ENCODE results near the gene PTPRC.

PTPRC gene

DNA sequence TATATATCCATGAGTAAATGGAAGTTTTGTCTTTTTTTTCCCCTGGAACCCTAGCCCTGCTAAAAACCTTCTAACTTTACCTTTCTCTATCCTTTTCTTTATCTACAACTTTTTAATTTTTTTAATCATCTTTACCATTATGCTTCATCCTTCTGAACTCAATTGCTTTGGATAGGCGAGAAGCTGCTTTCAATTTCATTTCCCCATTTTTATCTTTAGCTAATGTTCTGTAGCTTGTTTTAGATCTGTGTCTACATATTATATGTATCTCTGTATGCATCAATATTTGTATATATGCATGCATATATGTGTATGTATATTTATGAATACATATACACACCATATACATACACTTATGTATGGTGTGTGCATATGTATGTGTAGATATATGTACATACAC lies 57.4 kb downstream of the PTPRC start:
- no peak overlapping the region for H3K27ac ChIP-seq (ENCODE audit: low read depth, low read length)
- H3K36me3 ChIP-seq (ENCODE audit: control insufficient read depth in 1 of 2, insufficient read depth in 2 of 2, low read length in 2 of 2), result no peaks in the 10 kb centered on the region
- no peak overlapping the region for H4K91ac ChIP-seq (ENCODE audit: low read depth, low read length)
- H2BK5ac ChIP-seq (ENCODE audit: low read depth, low read length, poor library complexity), result no peak overlapping the region
- H3K9ac ChIP-seq (ENCODE audit: low read length), result no peak overlapping the region
- no peaks in the 10 kb centered on the region for H3K79me1 ChIP-seq (ENCODE audit: low read length)
- H3K4ac ChIP-seq (ENCODE audit: low read depth, low read length), result no peak overlapping the region
- no peaks in the 10 kb centered on the region for H3K27me3 ChIP-seq (ENCODE audit: insufficient read depth, low read length)
- H4K8ac ChIP-seq (ENCODE audit: low read depth, low read length), result no peak overlapping the region
- H3K18ac ChIP-seq (ENCODE audit: low read length), result no peak overlapping the region
- no peak overlapping the region for H3K4me2 ChIP-seq (ENCODE audit: low read length)
- no peak for DNase-seq
- H3K14ac ChIP-seq (ENCODE audit: low read length), result no peak overlapping the region
- no peak overlapping the region for H2AK5ac ChIP-seq (ENCODE audit: low read length)
- H2BK120ac ChIP-seq (ENCODE audit: insufficient read depth, low read length, poor library complexity), result no peak overlapping the region
- no peaks in the 10 kb centered on the region for H3K9me3 ChIP-seq (ENCODE audit: insufficient read depth, low read depth, low read length)
- H3K79me2 ChIP-seq (ENCODE audit: control insufficient read depth, insufficient read depth, low read length, poor library complexity), result no peaks in the 10 kb centered on the region
- H3K23ac ChIP-seq (ENCODE audit: low read length), result no peak overlapping the region
- H2BK12ac ChIP-seq (ENCODE audit: low read length), result no peak overlapping the region
- no peak overlapping the region for H3K4me3 ChIP-seq (ENCODE audit: low read depth, low read length)
- H4K12ac ChIP-seq (ENCODE audit: low read depth, low read length), result no peak overlapping the region
- no peak overlapping the region for H2AFZ ChIP-seq (ENCODE audit: insufficient read depth, low read length, poor library complexity)
- no CpG with 5 or more reads among the region's 1 CpG for WGBS (ENCODE audit: extremely low coverage, insufficient coverage, insufficient read length)
- no peaks in the 10 kb centered on the region for H3K4me1 ChIP-seq (ENCODE audit: control insufficient read depth in 1 of 2, insufficient read depth in 2 of 2, low read length in 2 of 2)

DNA sequence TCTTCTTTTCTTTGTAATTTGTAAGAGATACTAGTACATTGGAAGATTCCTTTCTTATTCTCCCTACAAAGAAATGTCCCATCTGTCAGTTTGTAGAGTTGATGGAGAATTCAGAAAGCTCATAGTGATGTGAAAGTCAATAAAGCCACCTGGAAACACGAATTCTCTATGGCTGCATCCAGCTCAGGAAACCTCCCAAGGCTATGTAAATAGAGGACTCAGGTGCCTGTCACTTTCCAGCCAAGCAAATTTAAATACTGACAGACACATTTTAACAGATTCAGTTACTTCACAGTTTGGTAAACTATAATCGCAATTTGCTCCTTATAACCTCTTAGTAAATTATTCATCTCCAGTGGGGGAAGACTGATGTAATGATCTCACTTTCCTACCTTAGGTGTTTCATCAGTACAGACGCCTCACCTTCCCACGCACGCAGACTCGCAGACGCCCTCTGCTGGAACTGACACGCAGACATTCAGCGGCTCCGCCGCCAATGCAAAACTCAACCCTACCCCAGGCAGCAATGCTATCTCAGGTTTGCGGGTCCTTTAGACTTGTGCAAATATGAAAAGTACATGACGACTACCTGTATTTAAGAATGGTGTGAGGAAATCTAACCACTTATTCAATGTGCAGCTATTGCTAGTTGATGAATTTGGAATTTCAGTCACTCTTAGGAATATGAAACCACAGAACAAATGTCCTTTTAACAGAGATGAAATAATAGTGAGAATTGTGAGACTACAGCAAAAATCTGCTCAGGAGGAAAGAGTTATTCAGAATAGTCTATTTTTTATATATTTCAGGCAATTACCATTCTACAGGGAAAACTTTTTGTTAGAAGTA lies 60.6 kb downstream of the PTPRC start:
- H3K9ac ChIP-seq (ENCODE audit: low read length), result no peak overlapping the region
- WGBS (ENCODE audit: extremely low coverage, insufficient coverage, insufficient read length), result no CpG with 5 or more reads among the region's 13 CpGs
- DNase-seq, result peak; percentile 42 to 82

DNA sequence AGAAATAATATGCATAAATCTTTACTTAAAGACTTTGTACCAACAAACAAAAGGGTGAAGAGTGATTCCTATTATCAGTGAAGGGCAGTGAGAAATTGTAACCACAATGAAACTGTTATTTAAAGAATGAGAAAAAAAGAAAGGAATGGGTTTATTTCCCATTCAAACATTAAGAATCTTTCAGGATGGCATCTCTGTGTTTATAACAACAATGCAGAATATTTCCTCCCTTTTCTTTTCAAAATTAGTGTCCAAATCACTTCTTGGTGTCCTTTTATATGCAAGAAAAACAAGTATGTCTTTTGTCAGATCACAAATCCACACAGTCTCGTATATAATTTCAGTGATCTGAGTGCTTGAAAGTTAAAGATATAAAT lies 61.2 kb downstream of the PTPRC start:
- Histone ChIP-seq H3K4me2 (ENCODE audit: low read length) (no peak overlapping the region), H3K4me1 (ENCODE audit: control insufficient read depth in 1 of 2, insufficient read depth in 2 of 2, low read length in 2 of 2) (no peaks in the 10 kb centered on the region), H3K4ac (ENCODE audit: low read depth, low read length) (no peak overlapping the region), H3K9ac (ENCODE audit: low read length) (no peak overlapping the region), H3K9me3 (ENCODE audit: insufficient read depth, low read depth, low read length) (no peaks in the 10 kb centered on the region), H4K8ac (ENCODE audit: low read depth, low read length) (no peak overlapping the region), H2AK5ac (ENCODE audit: low read length) (no peak overlapping the region), H2AFZ (ENCODE audit: insufficient read depth, low read length, poor library complexity) (no peak overlapping the region), H4K12ac (ENCODE audit: low read depth, low read length) (no peak overlapping the region), H3K27me3 (ENCODE audit: insufficient read depth, low read length) (no peaks in the 10 kb centered on the region), H3K14ac (ENCODE audit: low read length) (no peak overlapping the region), H3K36me3 (ENCODE audit: control insufficient read depth in 1 of 2, insufficient read depth in 2 of 2, low read length in 2 of 2) (no peaks in the 10 kb centered on the region), H3K79me1 (ENCODE audit: low read length) (no peaks in the 10 kb centered on the region), H3K18ac (ENCODE audit: low read length) (no peak overlapping the region), H3K79me2 (ENCODE audit: control insufficient read depth, insufficient read depth, low read length, poor library complexity) (no peaks in the 10 kb centered on the region), H3K27ac (ENCODE audit: low read depth, low read length) (no peak overlapping the region), H4K91ac (ENCODE audit: low read depth, low read length) (no peak overlapping the region), H3K4me3 (ENCODE audit: low read depth, low read length) (no peak overlapping the region), H2BK120ac (ENCODE audit: insufficient read depth, low read length, poor library complexity) (no peak overlapping the region), H3K23ac (ENCODE audit: low read length) (no peak overlapping the region), H2BK5ac (ENCODE audit: low read depth, low read length, poor library complexity) (no peak overlapping the region), H2BK12ac (ENCODE audit: low read length) (no peak overlapping the region)
- no peak for DNase-seq
- no CpG with 5 or more reads among the region's 1 CpG for WGBS (ENCODE audit: extremely low coverage, insufficient coverage, insufficient read length)

More for the DNA sequence above, 60.6 kb downstream of the PTPRC start:
- Histone ChIP-seq H3K27ac (ENCODE audit: low read depth, low read length) (no peak overlapping the region), H4K8ac (ENCODE audit: low read depth, low read length) (no peak overlapping the region), H3K4me2 (ENCODE audit: low read length) (no peak overlapping the region), H3K79me1 (ENCODE audit: low read length) (no peaks in the 10 kb centered on the region), H3K4me1 (ENCODE audit: control insufficient read depth in 1 of 2, insufficient read depth in 2 of 2, low read length in 2 of 2) (no peaks in the 10 kb centered on the region), H4K91ac (ENCODE audit: low read depth, low read length) (no peak overlapping the region), H2AFZ (ENCODE audit: insufficient read depth, low read length, poor library complexity) (no peak overlapping the region), H3K23ac (ENCODE audit: low read length) (no peak overlapping the region), H3K4me3 (ENCODE audit: low read depth, low read length) (no peak overlapping the region), H3K14ac (ENCODE audit: low read length) (no peak overlapping the region), H2BK12ac (ENCODE audit: low read length) (no peak overlapping the region), H3K79me2 (ENCODE audit: control insufficient read depth, insufficient read depth, low read length, poor library complexity) (no peaks in the 10 kb centered on the region), H2BK5ac (ENCODE audit: low read depth, low read length, poor library complexity) (no peak overlapping the region), H3K27me3 (ENCODE audit: insufficient read depth, low read length) (no peaks in the 10 kb centered on the region), H3K9me3 (ENCODE audit: insufficient read depth, low read depth, low read length) (no peaks in the 10 kb centered on the region), H3K36me3 (ENCODE audit: control insufficient read depth in 1 of 2, insufficient read depth in 2 of 2, low read length in 2 of 2) (no peaks in the 10 kb centered on the region), H4K12ac (ENCODE audit: low read depth, low read length) (no peak overlapping the region), H2AK5ac (ENCODE audit: low read length) (no peak overlapping the region), H3K18ac (ENCODE audit: low read length) (no peak overlapping the region), H2BK120ac (ENCODE audit: insufficient read depth, low read length, poor library complexity) (no peak overlapping the region), H3K4ac (ENCODE audit: low read depth, low read length) (no peak overlapping the region)

DNA sequence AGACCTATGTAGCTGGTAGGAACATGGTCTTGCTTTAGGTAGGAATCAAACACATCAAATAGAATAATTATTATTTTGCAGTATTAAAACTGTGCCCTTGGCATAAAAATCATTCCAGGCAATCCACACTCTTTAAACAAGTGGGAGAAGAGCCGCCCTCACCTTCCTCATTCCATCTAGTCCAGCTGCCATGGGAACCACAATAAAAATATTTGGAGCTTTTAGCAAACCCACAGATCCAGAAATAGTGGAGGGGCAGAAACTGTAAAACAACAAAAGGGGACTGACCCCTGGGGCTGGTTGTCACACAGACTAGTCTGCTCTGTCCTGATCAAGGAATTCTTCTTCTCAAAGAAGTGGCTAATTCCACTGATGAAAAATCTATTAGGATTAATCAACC lies 61.6 kb downstream of the PTPRC start:
- no CpG with 5 or more reads among the region's 1 CpG for WGBS (ENCODE audit: extremely low coverage, insufficient coverage, insufficient read length)
- Histone ChIP-seq H3K4me3 (ENCODE audit: low read depth, low read length) (no peak overlapping the region), H3K27me3 (ENCODE audit: insufficient read depth, low read length) (no peaks in the 10 kb centered on the region), H3K36me3 (ENCODE audit: control insufficient read depth in 1 of 2, insufficient read depth in 2 of 2, low read length in 2 of 2) (no peaks in the 10 kb centered on the region), H3K18ac (ENCODE audit: low read length) (no peak overlapping the region), H4K12ac (ENCODE audit: low read depth, low read length) (no peak overlapping the region), H4K91ac (ENCODE audit: low read depth, low read length) (no peak overlapping the region), H2AFZ (ENCODE audit: insufficient read depth, low read length, poor library complexity) (no peak overlapping the region), H3K4ac (ENCODE audit: low read depth, low read length) (no peak overlapping the region), H3K27ac (ENCODE audit: low read depth, low read length) (no peak overlapping the region), H4K8ac (ENCODE audit: low read depth, low read length) (no peak overlapping the region), H3K9me3 (ENCODE audit: insufficient read depth, low read depth, low read length) (no peaks in the 10 kb centered on the region), H3K4me2 (ENCODE audit: low read length) (no peak overlapping the region), H3K23ac (ENCODE audit: low read length) (no peak overlapping the region), H3K14ac (ENCODE audit: low read length) (no peak overlapping the region), H2AK5ac (ENCODE audit: low read length) (no peak overlapping the region), H3K79me2 (ENCODE audit: control insufficient read depth, insufficient read depth, low read length, poor library complexity) (no peaks in the 10 kb centered on the region), H3K79me1 (ENCODE audit: low read length) (no peaks in the 10 kb centered on the region), H3K9ac (ENCODE audit: low read length) (no peak overlapping the region), H2BK120ac (ENCODE audit: insufficient read depth, low read length, poor library complexity) (no peak overlapping the region), H2BK12ac (ENCODE audit: low read length) (no peak overlapping the region), H2BK5ac (ENCODE audit: low read depth, low read length, poor library complexity) (no peak overlapping the region), H3K4me1 (ENCODE audit: control insufficient read depth in 1 of 2, insufficient read depth in 2 of 2, low read length in 2 of 2) (no peaks in the 10 kb centered on the region)
- DNase-seq, result peak in 1 of 2 donors; percentile 37
